GM18867 (cell line): ENCODE data around the gene STK4.
"Not testable (repeated sequence)": the region's sequence is repeated elsewhere in the genome, so short reads cannot be mapped to it uniquely, and the experiment has no call there.

Experiments used
- ATAC-seq: cut with Tn5 transposase; IDR thresholded peaks from one replicate; pipeline ENCODE4 v1.9.1; 2021; ENCODE audit warnings: mild to moderate bottlenecking, moderate library complexity; ENCODE audit not compliant: unreplicated experiment

Gene STK4

GRCh38 chr20:45021631-45022030, 55.3 kb downstream of the STK4 start:
- no peak for ATAC-seq

DNA sequence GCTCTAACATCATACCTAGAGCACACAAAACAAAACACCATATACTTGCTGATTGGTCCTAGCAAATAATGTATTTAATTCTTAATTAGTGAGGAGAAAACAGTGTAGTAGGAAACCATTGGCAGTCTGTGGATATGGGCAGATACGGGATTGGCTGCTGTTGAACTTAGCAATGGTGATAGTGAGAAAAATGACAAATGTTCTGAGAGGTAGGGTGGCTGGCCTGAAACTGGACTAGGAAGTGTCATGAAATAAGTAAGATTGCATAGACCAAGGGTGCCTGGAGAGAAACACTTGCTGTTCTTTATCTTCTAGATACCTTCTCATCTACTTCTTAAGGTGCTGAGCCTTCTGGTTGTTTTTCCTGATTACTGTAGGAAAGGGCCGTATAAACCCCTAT, 56.8 kb downstream of the STK4 start:
- not testable (repeated sequence) for ATAC-seq

GRCh38 chr20:45028424-45029136, 62.3 kb downstream of the STK4 start:
- ATAC-seq: no peak

- no peak for ATAC-seq
Measured at GRCh38 chr20:45029884-45030283, 63.6 kb downstream of the STK4 start.

DNA sequence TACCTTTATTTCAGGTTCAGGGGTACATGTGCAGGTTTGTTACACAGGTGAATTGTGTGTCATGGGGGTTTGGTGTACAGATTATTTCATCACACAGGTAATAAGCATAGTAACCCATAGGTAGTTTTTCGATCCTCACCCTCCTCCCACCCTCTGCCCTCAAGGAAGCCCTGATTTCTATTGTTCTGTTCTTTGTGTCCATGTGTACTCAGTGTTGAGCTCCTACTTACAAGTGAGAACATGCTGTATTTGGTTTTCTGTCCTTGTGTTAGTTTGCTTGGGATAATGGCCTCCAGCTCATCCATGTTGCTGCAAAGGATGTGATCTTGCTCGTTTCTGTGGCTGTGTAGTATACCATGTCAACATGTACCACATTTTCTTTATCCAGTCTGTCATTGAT, 66.0 kb downstream of the STK4 start:
- ATAC-seq: no peak

DNA sequence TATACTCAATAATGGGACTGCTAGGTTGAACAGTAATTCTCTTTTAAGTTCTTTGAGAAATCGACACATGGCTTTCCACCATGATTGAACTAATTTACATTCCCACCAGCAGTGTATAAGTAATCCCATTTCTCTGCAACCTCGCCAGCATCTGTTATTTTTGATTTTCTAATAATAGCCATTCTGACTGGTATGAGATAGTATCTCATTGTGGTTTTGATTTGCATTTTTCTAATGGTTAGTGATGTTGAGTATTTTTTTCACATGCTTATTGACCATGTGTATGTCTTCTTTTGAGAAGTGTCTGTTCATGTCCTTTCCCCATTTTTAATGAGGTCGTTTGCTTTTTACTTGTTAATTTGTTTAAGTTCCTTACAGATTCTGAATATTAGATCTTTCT, 66.5 kb downstream of the STK4 start:
- ATAC-seq: no peak

DNA sequence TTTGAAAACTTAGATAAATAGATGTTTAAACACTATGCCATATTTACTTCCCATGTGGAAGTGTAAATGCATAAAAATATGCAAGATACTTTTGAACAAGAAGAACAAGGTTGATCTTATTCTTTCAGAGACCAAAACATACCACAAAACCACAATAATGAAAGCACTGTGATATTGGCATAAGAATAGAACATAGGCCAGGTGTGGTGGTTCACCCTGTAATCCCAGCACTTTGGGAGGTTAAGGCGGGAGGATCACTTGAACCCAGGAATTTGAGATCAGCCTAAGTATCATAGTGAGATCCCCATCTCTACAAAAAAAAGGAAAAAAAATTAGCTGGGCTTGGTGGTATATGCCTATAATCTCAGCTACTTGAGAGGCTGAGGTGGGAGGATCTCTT, 68.1 kb downstream of the STK4 start:
- ATAC-seq: no peak

- no peak for ATAC-seq
Measured at GRCh38 chr20:45036044-45036755, 69.9 kb downstream of the STK4 start.

GRCh38 chr20:45037050-45037449, 70.7 kb downstream of the STK4 start:
- no peak for ATAC-seq

- ATAC-seq: no peak
Measured at GRCh38 chr20:45037635-45038034, 71.3 kb downstream of the STK4 start.

GRCh38 chr20:45038745-45039474, 72.6 kb downstream of the STK4 start:
- no peak for ATAC-seq

DNA sequence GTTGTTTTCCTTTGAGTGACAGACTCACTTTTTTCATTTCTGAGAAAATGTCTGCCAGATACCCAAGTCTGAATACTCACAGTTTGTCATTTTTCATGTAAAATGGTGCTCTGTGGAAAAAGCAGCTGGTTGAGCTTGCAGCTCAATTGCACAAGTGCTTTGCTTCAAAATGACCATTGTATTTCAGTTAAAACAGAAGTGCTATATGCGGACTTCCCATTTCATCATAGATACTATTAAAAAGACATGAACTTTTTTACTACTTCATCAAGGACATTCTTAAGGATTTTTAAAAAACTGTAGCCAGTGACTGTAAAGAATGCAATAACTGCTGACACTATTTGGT, 73.1 kb downstream of the STK4 start:
- no peak for ATAC-seq

- ATAC-seq: no peak
Measured at GRCh38 chr20:45041464-45042337, 75.4 kb downstream of the STK4 start.

GRCh38 chr20:45042978-45043377, 76.7 kb downstream of the STK4 start:
- no peak for ATAC-seq

- ATAC-seq: no peak
Measured at GRCh38 chr20:45044084-45044573, 77.8 kb downstream of the STK4 start.

DNA sequence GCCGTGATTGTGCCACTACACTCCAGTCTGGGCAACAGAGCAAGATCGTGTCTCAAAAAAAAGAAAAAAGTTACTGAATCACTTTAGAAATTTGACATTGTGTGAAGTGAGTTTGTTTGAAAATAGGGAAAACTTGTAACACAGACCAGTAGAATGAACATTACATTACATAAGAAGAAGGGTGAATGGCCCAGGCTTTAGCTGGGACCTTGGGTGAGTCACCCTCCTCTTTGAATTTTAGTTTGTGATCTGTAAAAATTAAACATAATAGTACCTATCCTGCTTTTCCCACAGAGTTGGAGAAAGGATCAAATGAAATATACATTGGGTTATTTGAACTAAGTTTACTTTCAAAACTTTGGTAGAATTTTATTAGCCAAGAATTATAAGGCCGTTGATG, 78.3 kb downstream of the STK4 start:
- no peak for ATAC-seq

- no peak for ATAC-seq
Measured at GRCh38 chr20:45047581-45048119, 81.3 kb downstream of the STK4 start.

- ATAC-seq: no peak
Measured at GRCh38 chr20:45049438-45049837, 83.1 kb downstream of the STK4 start.

GRCh38 chr20:45049904-45050471, 83.7 kb downstream of the STK4 start:
- no peak for ATAC-seq
